Myometrial cell (primary cell): ENCODE results near the gene ERVK3-1. TPM values are rescaled to one million over a fixed set of nuclear protein-coding genes. Genes with fewer than 3 reads are reported as not detected.

Experiments
- total RNA-seq: library from RNA; depleted of rRNA; stranded (reverse); fragments of >200 nt; gene quantifications from 2 replicates; pipeline ENCODE4 v1.2.3, GENCODE V29; 2015

Gene ERVK3-1, protein sequence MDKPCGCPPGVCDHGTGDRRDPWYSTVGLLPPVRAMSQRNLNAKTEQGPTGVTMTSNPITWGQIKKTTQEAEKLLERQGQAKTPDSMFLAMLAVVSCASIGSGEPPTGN
- 27.1 and 40.8 TPM in 2 replicates for total RNA-seq

DNA sequence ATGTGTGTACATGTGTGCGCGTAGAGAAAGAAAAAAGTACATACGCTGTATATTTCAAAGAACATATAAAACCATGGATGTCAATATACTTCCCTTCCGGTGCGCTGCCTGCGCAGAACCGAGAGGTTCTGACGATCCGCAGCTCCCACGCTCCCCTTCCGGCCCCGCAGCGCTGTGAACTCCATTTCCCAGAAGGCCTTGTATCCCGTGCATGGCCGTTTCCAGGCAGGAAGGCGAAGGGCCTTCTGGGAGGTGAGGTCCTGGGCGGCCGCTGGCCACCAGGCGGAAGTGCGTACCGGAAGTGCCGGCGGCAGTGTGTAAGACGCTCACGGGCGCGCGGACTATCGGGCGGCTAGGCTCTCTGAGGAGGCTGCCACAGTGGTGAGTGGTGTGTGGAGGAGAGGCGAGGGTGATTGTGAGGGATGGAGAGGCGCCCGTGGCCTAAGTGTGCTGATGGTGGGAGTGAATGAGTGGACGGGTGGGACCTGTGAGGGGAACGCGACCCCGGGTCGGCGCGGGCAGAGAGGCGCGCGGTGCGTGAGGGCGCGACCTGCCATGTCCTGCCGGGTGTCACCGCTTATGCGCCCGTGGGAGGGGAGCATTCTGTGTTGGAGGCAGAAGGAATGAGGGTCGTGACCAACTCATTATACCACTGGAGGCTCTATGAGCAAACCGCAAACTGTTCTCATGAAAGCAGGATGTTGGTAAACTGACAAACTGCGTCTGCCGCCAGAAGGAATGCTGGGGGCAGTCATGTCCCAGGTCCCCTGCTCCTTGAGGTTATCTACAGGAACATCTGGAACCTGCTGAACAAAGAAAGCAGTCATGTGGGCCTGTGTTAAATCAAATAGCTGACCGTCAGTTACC, at the start of gene ERVK3-1:
TSS of gene ERVK3-1 (plus strand) at position 313 of the 867 bp plus-strand sequence. CDS start 6,792 bp downstream, outside the sequence.

DNA sequence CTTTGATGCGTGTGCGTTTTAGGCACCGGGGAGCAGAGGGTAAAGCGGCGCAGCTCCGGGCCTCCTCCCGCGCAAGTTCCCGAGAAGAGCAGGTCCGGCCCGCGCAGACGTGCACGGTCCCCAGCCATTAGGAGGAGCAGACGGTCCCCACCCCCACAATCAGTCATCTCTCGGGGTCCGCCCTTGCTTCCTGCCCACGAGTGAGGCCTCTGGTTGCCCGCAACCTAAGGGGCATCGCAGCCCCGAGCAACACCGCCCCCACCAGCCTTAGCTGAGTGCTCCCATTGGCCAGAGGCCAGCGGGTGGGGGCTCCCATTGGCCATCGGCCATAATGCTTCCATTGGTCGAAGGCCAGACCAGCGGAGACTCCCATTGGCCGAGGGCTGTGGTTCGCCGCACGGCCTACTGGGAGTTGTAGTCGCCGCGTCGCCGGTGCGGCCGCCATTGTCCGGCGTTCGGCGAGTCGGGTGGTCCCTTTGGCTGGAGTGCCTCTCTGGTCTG, 26.6 kb upstream of the ERVK3-1 start, which contains the start of gene ZNF8:
TSS of gene ZNF8 (plus strand) at position 415 of the 501 bp plus-strand sequence. CDS start 127 bp downstream, outside the sequence.

DNA sequence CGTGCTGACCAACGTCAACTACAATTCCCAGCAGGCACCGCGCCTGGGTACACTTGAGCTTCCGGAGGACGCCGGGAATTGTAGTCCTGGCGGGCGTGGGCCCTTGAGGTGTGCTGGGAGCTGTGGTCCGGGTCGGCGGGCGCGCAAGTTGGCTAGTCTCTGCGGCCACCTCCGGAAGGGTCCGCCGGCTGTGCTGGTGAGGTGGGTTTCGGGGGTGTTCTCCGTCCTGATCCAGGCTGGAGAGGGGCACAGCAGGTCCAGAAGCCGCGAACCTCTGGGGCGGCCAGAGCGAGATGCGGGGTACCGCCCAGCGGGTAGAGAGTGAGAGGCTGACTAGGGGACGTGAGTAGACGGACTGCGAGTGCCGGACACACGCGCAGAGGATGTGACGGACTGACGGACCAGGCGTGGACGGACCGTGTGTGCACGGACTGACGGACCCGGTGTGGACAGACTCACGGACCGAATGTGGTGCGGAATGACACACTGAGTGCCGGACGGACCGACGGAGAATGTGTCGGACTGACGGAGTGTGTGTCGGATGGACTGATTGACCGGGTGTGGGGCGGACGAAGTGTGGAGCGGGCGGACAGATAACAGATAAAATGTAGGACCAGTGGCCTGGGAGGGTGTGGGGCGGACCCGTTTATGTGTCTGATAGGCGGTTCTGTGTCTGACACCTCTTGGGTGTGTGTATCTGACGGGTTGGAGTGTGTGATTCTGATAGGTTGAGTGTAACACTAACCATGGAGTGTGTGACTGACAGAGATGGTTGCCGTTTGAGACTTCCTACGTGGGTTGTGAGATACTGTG, 21.9 kb downstream of the ERVK3-1 start, which contains the start of gene ZSCAN22:
TSS of gene ZSCAN22 (plus strand) at position 81 of the 813 bp plus-strand sequence. CDS start 7,809 bp downstream, outside the sequence.

DNA sequence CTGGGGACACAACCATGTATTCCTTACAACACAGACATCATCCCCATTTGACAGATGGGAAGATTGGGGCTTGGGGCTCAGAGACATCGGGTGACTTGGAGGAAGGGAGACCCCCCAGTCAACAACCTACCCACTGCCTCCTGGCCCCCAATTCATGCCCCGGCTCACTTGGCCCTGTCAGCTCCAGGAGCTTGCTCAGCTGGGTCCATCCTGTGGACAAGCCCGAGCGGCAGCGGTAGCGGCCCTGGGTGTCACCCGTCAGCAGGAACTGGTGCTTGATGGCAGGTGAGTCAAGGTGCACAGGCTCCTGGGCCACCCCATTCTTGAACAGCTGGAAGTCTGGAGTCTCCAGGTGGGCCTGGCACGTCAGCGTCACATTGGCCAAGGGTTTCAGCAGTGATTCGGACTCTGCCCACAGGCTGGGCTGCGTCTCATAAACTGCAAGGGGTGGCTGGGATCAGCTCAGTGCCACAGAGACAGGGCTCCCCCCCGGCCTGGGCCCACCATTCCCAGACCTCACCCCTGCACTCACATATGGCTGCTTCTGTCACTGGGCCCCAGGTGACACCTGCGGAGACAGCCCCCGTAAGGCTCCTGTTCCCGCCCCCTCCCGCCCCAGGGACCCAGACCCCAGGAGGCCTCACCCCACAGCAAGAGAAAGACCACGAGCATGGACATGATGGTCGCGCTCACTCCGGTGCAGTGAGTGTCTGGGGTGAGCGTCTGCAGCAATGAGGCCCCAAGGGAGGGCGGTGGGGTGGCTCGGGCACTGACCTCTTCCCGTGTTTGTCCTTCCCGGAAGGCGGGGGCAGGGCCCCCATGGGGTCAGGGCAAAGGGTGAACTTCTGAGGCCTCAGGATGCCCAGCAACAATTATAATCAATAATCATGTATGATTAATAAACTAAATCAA, 47.8 kb downstream of the ERVK3-1 start, which contains the start of gene A1BG:
TSS of gene A1BG (minus strand) at position 733 of the 912 bp plus-strand sequence. CDS start at position 678, 55 bp downstream.

GRCh38 chr19:58362272-58362994, 57.3 kb downstream of the ERVK3-1 start, which contains the start of gene ZNF497:
TSS of gene ZNF497 (minus strand) at chr19:58362751. CDS start at chr19:58357635, 5,116 bp downstream.

Other genes with a start within 250 kb of the ERVK3-1 start
- 0.58 and 2.5 TPM in 2 replicates for gene ZNF135, start 246.1 kb upstream of the ERVK3-1 start, total RNA-seq
- 22.2 and 43.2 TPM in 2 replicates for gene ZSCAN18, start 207.1 kb upstream of the ERVK3-1 start, total RNA-seq
- gene ZNF329, start 154.6 kb upstream of the ERVK3-1 start, total RNA-seq = 6.9 and 8.6 TPM in 2 replicates
- 20.5 and 22.0 TPM in 2 replicates for gene ZNF274, start 122.3 kb upstream of the ERVK3-1 start, total RNA-seq
- gene ZNF544, start 76.5 kb upstream of the ERVK3-1 start, total RNA-seq = 36.3 and 40.4 TPM in 2 replicates
- gene ZNF8, start 26.4 kb upstream of the ERVK3-1 start, total RNA-seq = 2.1 and 4.0 TPM in 2 replicates
- 1.2 and 3.0 TPM in 2 replicates for gene ZSCAN22, start 21.6 kb downstream of the ERVK3-1 start, total RNA-seq
- gene A1BG, start 48.1 kb downstream of the ERVK3-1 start, total RNA-seq = 7.5 and 31.5 TPM in 2 replicates
- not detected in 2 replicates for gene ZNF497, start 57.4 kb downstream of the ERVK3-1 start, total RNA-seq
- gene ZNF837, start 75.7 kb downstream of the ERVK3-1 start, total RNA-seq = 2.1 and 4.3 TPM in 2 replicates
- gene RPS5, start 81.9 kb downstream of the ERVK3-1 start, total RNA-seq = 2,786 and 3,048 TPM in 2 replicates
- not detected in 2 replicates for gene RNF225, start 90.3 kb downstream of the ERVK3-1 start, total RNA-seq
- gene ZNF584, start 103.3 kb downstream of the ERVK3-1 start, total RNA-seq = 7.5 and 13.3 TPM in 2 replicates
- 0.29 and 2.7 TPM in 2 replicates for gene ZNF132, start 134.8 kb downstream of the ERVK3-1 start, total RNA-seq
- gene ZNF324B, start 146.2 kb downstream of the ERVK3-1 start, total RNA-seq = 4.9 and 7.3 TPM in 2 replicates
- gene ZNF324, start 161.7 kb downstream of the ERVK3-1 start, total RNA-seq = 9.0 and 11.0 TPM in 2 replicates
- 14.1 and 25.3 TPM in 2 replicates for gene ZNF446, start 171.0 kb downstream of the ERVK3-1 start, total RNA-seq
- gene SLC27A5, start 206.6 kb downstream of the ERVK3-1 start, total RNA-seq = 4.3 and 9.2 TPM in 2 replicates
- 8.1 and 11.3 TPM in 2 replicates for gene ZBTB45, start 214.4 kb downstream of the ERVK3-1 start, total RNA-seq
- gene TRIM28, start 238.7 kb downstream of the ERVK3-1 start, total RNA-seq = 262 and 433 TPM in 2 replicates
- 110 and 117 TPM in 2 replicates for gene CHMP2A, start 249.7 kb downstream of the ERVK3-1 start, total RNA-seq